ENCODE data around the gene TMEM171.

TMEM171 gene

GRCh38 chr5:73121119-73121463, 716 bp downstream of the TMEM171 start:
- DNase-seq (ENCODE audit: low read depth) = no peak

- DNase-seq (ENCODE audit: low read depth) = no peak
Observed at GRCh38 chr5:73122875-73123810, 2.8 kb downstream of the TMEM171 start.

GRCh38 chr5:73125289-73125688, 4.9 kb downstream of the TMEM171 start:
- no peak for DNase-seq (ENCODE audit: low read depth)

GRCh38 chr5:73126381-73126780, 6.0 kb downstream of the TMEM171 start:
- DNase-seq (ENCODE audit: low read depth) = no peak

GRCh38 chr5:73126957-73127356, 6.6 kb downstream of the TMEM171 start:
- DNase-seq (ENCODE audit: low read depth) = no peak

- DNase-seq (ENCODE audit: low read depth) = no peak
Observed at GRCh38 chr5:73129143-73129542, 8.8 kb downstream of the TMEM171 start.

- DNase-seq (ENCODE audit: low read depth) = no peak
Observed at GRCh38 chr5:73130811-73131210, 10.4 kb downstream of the TMEM171 start.

GRCh38 chr5:73131711-73132425, 11.5 kb downstream of the TMEM171 start:
- DNase-seq (ENCODE audit: low read depth) = no peak

- DNase-seq (ENCODE audit: low read depth) = no peak
Observed at GRCh38 chr5:73132759-73133158, 12.4 kb downstream of the TMEM171 start.

- no peak for DNase-seq (ENCODE audit: low read depth)
Observed at GRCh38 chr5:73135021-73135420, 14.6 kb downstream of the TMEM171 start.

- peak; percentile 10 for DNase-seq (ENCODE audit: low read depth)
Observed at GRCh38 chr5:73135429-73136054, 15.2 kb downstream of the TMEM171 start.

- no peak for DNase-seq (ENCODE audit: low read depth)
Observed at GRCh38 chr5:73136055-73136562, 15.7 kb downstream of the TMEM171 start.

GRCh38 chr5:73137563-73138530, 17.5 kb downstream of the TMEM171 start:
- DNase-seq (ENCODE audit: low read depth) = no peak

GRCh38 chr5:73139485-73139884, 19.1 kb downstream of the TMEM171 start:
- DNase-seq (ENCODE audit: low read depth) = no peak

GRCh38 chr5:73140801-73141200, 20.4 kb downstream of the TMEM171 start:
- DNase-seq (ENCODE audit: low read depth) = no peak

- no peak for DNase-seq (ENCODE audit: low read depth)
Observed at GRCh38 chr5:73142035-73142434, 21.7 kb downstream of the TMEM171 start.

GRCh38 chr5:73143716-73144115, 23.3 kb downstream of the TMEM171 start:
- no peak for DNase-seq (ENCODE audit: low read depth)

- no peak for DNase-seq (ENCODE audit: low read depth)
Observed at GRCh38 chr5:73149540-73149939, 29.2 kb downstream of the TMEM171 start.

GRCh38 chr5:73150876-73151275, 30.5 kb downstream of the TMEM171 start:
- no peak for DNase-seq (ENCODE audit: low read depth)

GRCh38 chr5:73151766-73152410, 31.5 kb downstream of the TMEM171 start:
- DNase-seq (ENCODE audit: low read depth) = no peak

All from activated T-cell treated with anti-CD3 and anti-CD28 coated beads for 24 hours (primary cell).